SU-DHL-6 (cell line): ENCODE results near the gene ZBED5.

Experiments used
- EZH2phosphoT487 ChIP-seq: fragments of 200-600 bp; sonication (generic), shearing (Covaris generic); conservative IDR thresholded peaks from 2 replicates; pipeline ENCODE4 v1.6.1; 2018; ENCODE audit warnings: mild to moderate bottlenecking, antibody characterized with exemption, low read length, moderate library complexity, mixed read lengths
- TF ChIP-seq, protein P1 (sequence below): fragments of 200-600 bp; sonication (generic); IDR thresholded peaks from one replicate; pipeline ENCODE4 v1.5.1; 2017; ENCODE audit warnings: antibody characterized with exemption, mild to moderate bottlenecking, low read length, moderate library complexity; ENCODE audit not compliant: insufficient read depth, poor library complexity, severe bottlenecking

DNA sequence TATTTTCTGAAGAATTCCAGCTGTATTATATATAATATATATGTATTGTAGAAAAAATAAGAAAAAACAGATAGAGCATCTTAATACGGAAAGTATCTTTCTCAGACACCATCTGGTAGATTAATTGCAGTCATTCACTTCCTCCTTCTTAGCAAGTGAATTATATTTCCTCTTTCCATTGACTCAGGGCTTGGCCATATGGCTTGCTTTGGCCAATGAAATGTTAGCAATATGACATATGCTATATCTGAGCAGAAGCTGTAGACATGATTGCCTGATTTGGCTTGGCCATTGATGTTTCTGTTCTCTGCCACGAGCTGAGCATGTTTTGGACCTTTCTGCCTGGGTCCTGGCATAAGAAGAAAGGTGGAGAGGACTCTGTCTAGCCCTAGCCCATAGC, 34.4 kb upstream of the ZBED5 start:
- TF ChIP-seq EZH2phosphoT487, result no peak
- TF ChIP-seq, protein P1, sequence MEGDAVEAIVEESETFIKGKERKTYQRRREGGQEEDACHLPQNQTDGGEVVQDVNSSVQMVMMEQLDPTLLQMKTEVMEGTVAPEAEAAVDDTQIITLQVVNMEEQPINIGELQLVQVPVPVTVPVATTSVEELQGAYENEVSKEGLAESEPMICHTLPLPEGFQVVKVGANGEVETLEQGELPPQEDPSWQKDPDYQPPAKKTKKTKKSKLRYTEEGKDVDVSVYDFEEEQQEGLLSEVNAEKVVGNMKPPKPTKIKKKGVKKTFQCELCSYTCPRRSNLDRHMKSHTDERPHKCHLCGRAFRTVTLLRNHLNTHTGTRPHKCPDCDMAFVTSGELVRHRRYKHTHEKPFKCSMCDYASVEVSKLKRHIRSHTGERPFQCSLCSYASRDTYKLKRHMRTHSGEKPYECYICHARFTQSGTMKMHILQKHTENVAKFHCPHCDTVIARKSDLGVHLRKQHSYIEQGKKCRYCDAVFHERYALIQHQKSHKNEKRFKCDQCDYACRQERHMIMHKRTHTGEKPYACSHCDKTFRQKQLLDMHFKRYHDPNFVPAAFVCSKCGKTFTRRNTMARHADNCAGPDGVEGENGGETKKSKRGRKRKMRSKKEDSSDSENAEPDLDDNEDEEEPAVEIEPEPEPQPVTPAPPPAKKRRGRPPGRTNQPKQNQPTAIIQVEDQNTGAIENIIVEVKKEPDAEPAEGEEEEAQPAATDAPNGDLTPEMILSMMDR, result no peak
